B cell (primary cell): Measurements from ENCODE around the gene P3H3.

Experiments used
- CTCF ChIP-seq: fragments of 200-600 bp; IDR thresholded peaks from one replicate; pipeline ENCODE4 v1.8.0; 2022; ENCODE audit warnings: antibody characterized with exemption, mild to moderate bottlenecking
- EZH2 ChIP-seq: IDR thresholded peaks from 2 replicates; pipeline ENCODE4 v1.6.1; 2012; ENCODE audit warnings: borderline replicate concordance, low read depth, mild to moderate bottlenecking, moderate library complexity, low read length; ENCODE audit not compliant: insufficient read depth, poor library complexity, severe bottlenecking

GRCh38 chr12:6852651-6853354 lies 24.6 kb downstream of the P3H3 start:
- TF ChIP-seq CTCF = no peak
- no peak for TF ChIP-seq EZH2
